Measurements from ENCODE around the gene ERBB4.
"Not testable (repeated sequence)": the region's sequence is repeated elsewhere in the genome, so short reads cannot be mapped to it uniquely, and the experiment has no call there.

Gene ERBB4

GRCh38 chr2:212193056-212193455 is 345.5 kb downstream of the ERBB4 start:
- DNase-seq (ENCODE audit: low read depth) = no peak
- no peak overlapping the region for H3K4me3 ChIP-seq (ENCODE audit: low read length)
- no peak for TF ChIP-seq CTCF (conservative IDR thresholded peaks at IDR 0.05; ENCODE audit: low read length)

GRCh38 chr2:212191438-212191837 is 347.2 kb downstream of the ERBB4 start:
- not testable (repeated sequence) for DNase-seq (ENCODE audit: low read depth)

GRCh38 chr2:212186166-212186565 is 352.4 kb downstream of the ERBB4 start:
- DNase-seq (ENCODE audit: low read depth) = no peak
- TF ChIP-seq CTCF (conservative IDR thresholded peaks at IDR 0.05; ENCODE audit: low read length) = no peak
- no peak overlapping the region for H3K4me3 ChIP-seq (ENCODE audit: low read length)

More at GRCh38 chr2:212191438-212191837, 347.2 kb downstream of the ERBB4 start:
- H3K4me3 ChIP-seq (ENCODE audit: low read length) = not testable (repeated sequence)

GRCh38 chr2:212181646-212182045 is 357.0 kb downstream of the ERBB4 start:
- no peak overlapping the region for H3K4me3 ChIP-seq (ENCODE audit: low read length)
- TF ChIP-seq CTCF (conservative IDR thresholded peaks at IDR 0.05; ENCODE audit: low read length) = no peak
- DNase-seq (ENCODE audit: low read depth) = no peak

- no peak overlapping the region for H3K4me3 ChIP-seq (ENCODE audit: low read length)
- no peak for TF ChIP-seq CTCF (conservative IDR thresholded peaks at IDR 0.05; ENCODE audit: low read length)
- no peak for DNase-seq (ENCODE audit: low read depth)
These were observed 358.1 kb downstream of the ERBB4 start for GRCh38 chr2:212180408-212181083.

- TF ChIP-seq CTCF (conservative IDR thresholded peaks at IDR 0.05; ENCODE audit: low read length) = peak; percentile 20; the same call in 1 of the 2 replicates
- DNase-seq (ENCODE audit: low read depth) = no peak
- H3K4me3 ChIP-seq (ENCODE audit: low read length) = no peak overlapping the region
These were observed 360.9 kb downstream of the ERBB4 start for GRCh38 chr2:212177724-212178123.

- DNase-seq (ENCODE audit: low read depth) = no peak
- H3K4me3 ChIP-seq (ENCODE audit: low read length) = no peak overlapping the region
- TF ChIP-seq CTCF (conservative IDR thresholded peaks at IDR 0.05; ENCODE audit: low read length) = no peak
These were observed 362.5 kb downstream of the ERBB4 start for GRCh38 chr2:212176151-212176550.
